Activated CD8-positive, alpha-beta memory T cell treated with anti-CD3 and anti-CD28 coated beads, Interleukin-2, amount 50 U/mL, for 1 hour (primary cell): ENCODE measurements around the gene MAP1B.
"Not testable (repeated sequence)": the region's sequence is repeated elsewhere in the genome, so short reads cannot be mapped to it uniquely, and the experiment has no call there.

ENCODE experiments used
- DNase-seq: peaks from one replicate; pipeline ENCODE4 v3.0.0-alpha.2; 2020; ENCODE audit errors: extremely low read depth

Gene MAP1B

DNA sequence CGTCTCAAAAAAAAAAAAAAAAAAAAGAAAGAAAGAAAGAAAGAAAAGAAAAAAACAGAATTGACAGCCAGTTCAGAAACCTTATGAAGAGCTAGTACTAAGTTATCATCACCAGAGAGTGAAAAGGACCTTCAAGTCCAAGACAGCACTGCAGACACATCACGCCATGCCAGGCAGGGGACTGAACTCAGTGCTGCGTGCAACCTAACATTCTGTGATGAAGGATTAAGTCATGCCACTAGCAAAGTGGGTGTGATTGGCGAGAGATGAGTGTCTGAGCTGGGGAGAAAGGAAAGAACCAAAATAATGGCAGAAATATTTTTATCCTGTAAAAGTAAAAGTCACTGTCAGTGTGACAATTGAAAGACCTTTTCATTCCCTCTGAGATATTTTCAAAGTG is 54.7 kb downstream of the MAP1B start:
- no peak for DNase-seq

DNA sequence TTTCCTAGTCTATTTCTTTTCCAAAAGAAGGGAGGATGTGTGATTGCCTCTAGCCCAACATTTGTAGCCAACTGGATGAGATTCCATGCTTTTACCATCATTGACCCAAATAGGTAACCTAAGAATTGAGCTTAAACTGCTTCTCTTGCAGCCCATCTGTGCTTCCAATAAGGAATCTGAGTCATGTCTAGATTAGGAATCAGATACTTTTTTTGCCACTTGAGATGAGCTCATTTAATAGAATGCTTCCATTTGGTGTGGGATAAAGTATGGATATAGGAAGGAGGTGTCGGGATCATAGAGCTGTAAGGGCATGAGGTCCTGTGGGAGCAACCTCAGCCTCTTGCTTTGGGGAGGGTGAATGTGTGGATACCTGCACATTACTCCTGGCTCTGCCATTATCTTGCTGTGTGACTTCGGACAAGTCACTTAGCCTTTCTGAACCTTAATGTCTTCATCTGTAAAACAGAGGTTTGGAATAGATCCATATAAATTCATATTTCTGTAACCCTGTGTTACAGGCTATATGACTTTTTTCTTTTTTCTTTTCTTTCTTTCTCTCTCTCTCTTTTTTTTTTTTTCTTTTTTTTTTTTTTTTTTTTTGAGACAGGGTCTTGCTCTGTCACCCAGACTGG is 56.2 kb downstream of the MAP1B start:
- no peak for DNase-seq

DNA sequence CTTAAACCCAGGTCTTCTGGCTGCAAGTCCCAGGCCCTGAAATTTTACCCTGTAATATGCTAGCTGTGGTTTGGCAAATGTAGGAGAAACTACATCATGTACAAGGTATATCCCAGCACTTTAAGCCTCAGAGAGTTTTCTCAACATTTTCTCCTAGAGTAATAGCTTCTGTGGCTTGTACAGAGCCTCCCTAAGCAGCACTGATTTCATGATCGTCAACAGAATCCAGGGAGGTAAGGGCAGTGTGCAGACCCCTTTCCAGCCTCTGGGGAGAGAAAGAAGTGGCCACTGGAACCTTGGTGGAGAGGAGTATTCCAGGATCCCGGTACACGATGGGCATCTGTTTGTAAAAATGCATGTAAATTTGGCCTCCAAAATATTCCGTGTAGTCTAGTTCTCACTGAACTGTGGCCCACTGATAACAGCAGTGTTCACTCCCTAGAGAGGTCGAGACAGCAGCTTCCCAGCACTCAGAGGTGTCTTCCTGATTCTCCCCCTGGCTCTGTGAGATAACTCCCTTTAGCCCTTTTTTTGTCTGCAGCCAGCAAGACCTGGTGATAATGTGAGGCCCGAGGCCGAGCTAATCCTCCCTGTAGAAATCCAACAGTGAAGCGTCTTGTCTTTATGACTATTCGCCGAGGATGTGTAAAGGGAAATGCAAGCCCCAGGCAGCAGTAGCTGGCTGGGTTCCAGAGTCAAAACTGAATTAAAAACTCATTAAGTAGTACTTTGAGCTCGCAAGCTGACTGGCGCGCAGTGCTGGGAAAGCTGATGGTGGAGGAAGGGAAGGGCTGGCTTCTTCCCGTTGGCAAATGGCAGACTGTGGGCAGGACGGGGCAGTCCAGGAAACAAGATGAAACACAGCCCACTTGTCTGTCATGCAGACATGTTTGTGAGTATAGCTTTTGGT is 59.0 kb downstream of the MAP1B start:
- no peak for DNase-seq

DNA sequence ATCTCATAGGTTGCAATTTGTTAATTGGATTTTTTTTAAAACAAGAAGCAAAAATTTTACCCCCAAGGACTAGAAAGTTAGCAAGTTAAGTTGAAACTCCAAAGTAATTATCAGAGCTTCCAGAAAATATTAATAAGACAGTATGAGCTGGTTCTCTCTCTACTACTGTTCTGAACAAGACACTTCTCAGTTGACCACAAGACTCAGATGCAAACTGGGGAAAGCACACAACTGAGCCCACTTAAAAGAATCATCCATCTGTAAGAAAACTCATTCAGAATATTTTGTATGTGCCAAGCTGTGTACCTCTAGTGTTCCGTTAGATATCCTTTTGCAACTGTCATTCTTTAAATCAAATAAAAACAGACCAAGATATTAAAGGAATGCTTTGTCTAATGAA is 60.0 kb downstream of the MAP1B start:
- no peak for DNase-seq

DNA sequence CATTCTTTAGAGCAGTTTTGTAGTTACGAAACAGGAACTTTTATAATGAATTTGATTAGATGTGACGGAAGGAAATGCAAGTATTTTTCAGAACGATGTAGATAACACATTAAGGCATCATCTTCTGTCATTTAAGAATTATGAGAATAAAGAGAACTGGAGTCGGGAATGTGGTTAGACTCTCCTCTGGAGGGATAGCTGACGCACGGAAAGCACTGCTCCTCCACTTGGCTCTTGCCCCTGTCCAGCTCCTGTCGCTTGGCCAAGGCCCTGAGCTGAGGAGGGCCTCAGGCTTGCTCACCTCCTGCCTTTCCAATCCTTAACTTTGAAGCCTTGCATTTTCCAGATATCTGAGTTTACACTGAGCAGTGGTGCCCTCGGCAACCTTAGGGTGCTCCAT is 60.5 kb downstream of the MAP1B start:
- DNase-seq: no peak

DNA sequence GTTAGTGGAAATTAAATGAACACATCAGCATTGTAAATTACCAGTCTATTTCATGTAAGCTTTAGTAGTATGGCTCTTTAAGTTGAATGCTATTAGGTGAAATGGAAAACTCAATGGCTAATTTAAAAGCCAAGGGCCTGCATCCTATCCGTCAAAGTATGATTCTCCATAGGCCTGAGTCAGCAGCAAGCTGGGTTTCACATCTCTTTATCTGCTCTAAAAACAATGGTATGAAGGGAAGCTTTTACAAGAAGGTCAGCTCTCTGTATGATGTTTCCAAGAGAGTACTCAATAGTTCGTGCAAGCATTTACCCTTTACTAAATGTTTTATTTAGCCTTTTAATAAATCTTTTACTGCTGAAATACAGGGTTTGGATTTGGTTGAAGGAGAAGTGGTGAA is 62.8 kb downstream of the MAP1B start:
- no peak for DNase-seq

DNA sequence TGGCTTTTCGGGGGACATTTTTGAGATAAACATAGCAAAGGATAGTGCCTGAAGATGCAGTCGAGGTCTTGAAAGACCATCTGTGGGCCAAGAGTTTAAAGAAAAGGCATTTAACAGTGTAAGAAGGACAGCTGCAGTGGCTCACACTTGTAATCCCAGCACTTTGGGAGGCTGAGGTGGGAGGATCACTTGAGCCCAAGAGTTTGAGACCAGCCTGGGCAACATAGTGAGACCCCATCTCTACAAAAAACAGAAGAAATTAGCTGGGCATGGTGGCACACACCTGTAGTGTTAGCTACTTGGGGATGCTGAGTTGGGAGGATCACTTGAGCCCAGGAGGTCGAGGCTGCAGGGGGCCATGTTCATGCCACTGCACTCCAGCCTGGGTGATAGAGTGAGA is 63.9 kb downstream of the MAP1B start:
- DNase-seq: not testable (repeated sequence)

DNA sequence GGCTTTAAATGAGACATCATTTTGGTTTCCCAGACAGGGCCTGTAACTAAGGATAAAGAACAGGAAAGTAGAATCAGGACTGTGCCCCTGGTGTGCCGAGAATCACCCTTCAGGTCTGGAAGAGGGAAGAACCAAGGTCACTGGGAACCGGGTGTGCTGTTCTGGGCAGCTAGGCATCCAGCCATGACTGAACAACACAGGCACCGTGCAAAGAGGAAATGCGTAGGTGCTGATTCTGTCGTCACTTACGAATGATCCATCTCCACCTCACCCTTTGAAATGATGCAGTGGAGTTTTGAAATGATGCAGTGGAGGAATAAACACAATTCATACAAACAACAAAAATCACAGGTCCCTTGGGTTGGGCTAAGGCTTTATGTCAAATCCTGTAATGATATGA is 64.4 kb downstream of the MAP1B start:
- no peak for DNase-seq

DNA sequence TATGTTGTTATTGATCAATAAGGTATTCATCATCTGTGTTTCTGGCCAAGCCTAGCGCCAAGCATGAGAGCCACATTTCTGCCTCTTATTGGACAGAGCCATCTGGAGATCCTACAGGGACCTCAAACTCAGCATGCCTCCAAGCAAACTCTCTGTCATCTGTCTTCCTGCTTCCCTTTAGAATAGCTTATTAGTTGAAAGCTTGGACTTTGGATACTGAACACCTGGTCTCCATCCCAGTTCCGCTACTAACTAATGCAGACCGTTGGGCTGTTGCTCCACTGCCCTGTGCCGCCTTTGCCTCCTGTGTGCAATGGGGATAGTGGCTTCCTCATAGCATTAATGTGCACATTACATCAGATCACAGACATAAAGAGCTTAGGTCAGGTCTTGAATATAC is 65.5 kb downstream of the MAP1B start:
- DNase-seq: no peak

DNA sequence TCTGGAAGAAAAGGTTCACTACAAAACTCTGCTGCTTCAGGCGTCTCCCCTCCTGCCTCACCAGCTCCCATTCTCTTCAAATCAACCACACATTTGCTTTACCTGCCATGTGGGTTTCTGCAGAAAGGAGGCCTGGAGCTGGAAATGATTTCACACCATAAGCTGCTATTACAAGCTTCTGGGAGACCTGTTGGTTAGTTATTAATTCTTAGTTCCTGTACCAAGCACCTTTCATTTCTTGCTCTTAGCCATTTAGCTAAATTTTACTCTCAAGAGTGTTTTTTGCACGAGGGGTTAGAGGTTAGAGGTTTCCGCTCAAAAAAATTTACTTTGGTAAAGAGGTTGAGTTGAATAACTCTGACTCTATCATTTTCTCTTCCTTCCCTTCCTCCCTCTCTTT is 70.3 kb downstream of the MAP1B start:
- DNase-seq: no peak

DNA sequence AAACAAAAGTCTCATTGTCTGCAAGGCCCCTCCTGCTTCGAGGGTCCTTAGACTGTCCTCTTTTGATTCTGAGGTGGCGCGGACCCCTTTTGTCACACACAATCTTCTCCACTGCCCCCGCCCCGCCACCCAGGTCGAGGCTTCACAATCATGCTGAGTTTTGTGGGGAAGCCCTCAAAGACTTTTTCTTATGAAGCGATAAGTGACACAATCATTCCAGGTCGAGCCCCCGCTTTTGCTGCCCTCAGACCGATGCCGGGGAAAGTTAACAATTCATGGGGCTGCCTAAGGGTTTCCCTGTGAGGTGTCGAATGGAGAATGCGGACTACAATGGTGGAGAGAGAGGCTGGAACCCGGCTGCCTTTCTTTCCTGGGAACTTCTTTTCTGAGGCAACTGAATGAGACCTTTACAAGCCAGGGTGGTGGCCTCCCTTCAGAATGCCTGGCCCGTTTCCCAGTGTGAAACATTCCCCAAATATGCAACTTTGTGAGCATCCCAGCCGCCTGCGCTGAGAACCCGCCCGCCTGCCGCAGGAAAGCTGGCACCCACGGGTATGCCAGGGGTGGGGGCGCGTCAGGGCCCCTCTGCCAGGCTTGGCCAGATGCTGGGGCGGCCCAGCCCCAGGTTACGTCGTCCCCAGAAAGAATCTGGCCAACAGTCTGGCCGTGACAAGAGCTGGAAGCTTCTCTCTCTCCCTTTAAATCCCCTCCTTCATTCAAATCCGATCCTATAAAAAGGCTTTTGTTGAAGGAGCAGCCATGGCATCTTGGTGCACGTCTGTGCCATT is 71.9 kb downstream of the MAP1B start:
- no peak for DNase-seq

DNA sequence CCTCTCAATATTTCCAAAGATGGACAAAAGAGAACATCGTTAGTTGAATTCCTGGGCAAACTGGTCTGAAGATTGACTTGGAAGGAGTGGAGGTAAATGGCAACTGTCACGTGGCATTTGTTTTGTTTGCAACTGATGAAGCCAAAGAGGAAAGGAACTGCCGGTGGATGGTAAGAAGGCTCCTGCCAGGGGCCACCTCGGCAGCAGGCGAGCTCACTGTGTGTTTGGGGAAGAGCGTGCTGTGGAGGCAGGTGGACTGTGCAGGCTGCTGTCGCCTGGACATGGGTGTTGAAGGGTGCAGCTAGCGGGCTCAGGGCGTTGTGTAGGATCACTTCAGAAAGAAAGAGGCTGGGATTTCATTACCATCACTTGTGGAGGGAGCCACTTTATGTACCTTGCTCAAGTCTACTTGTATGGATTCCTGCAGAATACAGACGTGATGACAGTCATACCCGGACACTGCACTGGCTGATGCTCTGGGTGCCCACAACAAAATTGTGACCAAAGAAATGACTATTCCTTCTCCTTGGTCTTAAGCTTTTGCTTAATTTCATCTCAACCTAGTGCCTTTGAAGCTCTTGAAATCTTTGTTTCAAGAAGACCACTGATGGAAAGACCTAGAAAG is 72.7 kb downstream of the MAP1B start:
- no peak for DNase-seq

DNA sequence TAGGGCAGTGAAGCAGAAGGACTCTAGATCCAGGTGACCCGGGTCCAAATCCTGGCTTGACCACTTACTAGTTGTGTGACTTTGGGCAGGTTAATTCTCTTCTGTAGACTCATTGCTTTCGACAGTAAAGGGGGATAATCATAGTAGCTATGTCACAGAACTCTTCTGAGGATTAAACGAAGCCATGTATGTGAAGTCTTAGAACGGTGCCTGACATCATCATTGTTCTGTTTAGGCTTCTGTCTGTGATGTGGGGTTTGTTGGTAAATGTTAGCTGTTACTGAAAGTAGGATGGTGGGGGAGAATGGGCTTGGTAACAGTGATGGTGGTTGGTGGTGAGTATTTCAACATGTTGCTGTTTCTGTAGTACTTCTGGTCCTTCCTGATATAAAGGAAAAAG is 73.7 kb downstream of the MAP1B start:
- DNase-seq: no peak

DNA sequence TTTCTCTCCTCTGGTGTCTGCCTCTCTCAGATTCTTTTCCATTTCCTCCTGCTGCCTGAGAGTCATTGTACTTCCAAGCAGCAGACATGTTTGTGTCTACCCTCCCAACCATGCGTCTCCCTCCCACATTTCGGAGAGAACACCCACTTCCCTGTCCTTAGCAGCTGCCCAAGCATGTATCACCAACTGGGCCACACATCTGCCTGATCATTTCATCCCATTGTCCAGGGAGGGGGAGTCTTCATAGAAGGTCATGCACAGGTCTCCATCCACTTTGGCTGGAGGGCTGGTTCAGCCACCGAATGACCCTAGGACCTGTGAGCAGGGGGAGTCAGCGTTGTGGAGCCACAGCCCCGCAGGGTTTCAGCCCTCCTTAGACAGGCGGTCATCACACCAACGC is 75.4 kb downstream of the MAP1B start:
- no peak for DNase-seq

DNA sequence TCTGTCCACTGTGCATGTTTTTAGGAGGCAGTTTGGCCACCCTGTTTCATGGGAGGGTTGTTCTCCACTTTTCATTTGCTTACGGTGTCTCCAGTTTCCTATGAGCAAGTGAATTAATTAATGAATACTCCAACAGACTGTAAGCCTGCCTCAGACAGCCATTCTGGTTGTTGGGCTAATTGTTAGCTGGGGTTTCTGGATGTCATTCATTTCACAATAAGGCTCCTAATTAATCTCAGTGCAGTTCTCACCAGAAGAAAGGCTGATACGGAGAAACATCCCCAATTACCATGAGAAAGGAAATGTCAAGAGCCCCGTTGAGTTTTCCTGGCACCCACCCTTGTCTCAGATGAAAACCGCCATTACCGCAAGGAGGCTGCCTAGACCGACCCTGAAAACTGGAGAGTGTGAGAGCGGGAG is 75.8 kb downstream of the MAP1B start:
- no peak for DNase-seq

DNA sequence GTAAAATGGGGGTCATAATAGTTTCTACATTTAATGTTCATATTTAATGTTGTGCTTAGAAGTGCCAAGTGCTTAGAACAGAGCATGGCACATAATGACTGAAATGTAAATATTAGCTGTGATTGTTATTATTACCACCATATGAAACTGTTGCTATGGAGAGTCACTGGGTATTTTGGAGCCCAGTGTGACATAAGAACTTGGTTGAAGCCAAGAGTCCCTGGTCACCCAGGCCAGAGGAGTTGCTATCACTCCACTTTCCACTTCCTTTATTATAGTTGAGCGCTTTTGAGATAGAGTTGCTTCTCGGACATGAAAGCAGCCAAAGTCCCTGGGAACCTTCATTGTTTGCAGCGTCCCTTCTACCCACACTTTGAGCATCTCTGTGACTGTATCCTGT is 77.1 kb downstream of the MAP1B start:
- DNase-seq: no peak

DNA sequence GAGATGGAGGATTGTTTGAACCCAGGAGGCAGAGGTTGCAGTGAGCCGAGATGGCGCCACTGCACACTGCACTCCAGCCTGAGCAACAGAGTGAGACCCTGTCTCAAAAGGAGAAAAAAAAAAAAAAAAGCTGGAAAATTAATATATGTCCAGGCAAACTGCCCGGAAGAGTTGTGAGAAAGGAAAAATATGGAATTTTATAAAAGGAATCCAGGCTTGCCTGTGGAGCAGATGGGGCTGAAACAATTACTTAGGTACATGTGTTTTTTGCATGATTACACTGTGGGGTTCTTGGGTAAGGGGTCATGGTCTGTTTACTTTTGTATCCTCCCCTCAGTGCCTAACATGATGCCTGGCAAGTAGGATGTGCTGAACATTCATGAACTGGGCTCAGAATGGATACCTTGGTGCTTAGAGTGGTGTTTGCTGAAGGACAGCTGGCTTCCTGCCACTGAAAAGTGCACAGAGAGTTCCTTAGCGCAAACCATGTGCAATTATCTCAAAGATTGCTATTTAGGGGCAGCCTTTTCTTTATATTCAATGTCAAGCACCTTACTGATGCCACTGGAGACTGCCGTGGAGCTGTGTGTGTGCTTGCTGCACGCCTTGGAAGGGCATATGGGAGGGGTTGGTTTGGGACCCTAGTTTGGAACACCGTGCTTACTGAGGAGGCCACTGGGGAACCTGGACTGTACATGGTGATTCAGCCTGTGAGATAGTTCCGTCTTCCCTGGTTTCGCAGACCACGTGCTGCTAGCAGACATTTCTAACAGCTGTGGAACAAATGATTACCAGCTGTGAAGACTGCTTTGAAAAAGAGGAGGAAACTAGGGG is 78.4 kb downstream of the MAP1B start:
- no peak for DNase-seq

DNA sequence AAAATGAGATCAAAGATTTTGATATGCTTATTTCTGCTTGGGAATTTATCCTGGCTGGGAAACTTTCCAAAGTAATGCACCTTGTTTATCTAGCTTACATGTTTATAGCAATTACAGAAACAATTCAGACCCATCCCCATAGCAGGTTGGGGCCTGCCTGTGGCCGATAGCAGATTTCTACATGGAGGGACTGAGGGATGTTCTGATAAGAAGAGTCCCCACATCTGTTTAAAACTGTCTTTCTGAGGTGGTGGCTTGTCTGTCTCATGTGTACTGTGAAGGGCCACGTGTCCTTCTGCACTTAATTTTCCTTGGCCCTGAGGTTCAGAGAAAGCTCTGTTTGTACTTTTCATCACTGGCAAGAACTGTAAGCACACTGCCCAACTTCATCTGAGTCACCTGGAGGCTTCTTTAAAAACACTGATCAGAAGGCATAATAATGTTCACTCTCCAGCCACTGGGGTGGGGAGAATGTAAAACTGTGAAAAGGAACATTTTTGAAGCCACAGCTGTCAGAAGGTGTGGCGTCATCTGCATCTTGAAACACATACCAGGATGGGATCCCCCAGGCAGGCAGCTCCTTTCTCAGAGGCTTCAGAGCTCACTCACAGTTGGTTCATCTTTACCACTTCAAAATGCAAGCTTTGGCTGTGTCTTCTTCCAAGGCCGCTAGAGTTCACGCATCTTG is 80.3 kb downstream of the MAP1B start:
- DNase-seq: no peak

DNA sequence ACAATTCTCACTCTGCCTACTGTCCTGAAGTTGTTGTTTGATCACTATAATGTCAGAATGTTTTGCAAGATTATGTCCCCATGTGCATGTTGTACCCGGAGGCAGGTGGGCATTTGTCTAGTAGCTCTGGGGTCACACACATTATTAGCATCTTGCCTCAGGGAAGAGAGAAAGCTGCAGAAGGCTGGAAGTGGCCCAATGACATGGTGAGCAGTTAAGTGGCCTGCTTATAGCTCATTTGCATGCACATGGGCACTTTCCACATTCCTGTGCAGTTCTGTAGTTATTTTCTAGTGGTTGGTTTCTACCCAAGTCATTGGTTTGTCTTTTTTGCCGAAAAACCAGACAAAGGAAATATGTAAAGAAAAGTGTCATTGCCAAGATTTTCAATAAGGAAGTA is 80.9 kb downstream of the MAP1B start:
- no peak for DNase-seq

DNA sequence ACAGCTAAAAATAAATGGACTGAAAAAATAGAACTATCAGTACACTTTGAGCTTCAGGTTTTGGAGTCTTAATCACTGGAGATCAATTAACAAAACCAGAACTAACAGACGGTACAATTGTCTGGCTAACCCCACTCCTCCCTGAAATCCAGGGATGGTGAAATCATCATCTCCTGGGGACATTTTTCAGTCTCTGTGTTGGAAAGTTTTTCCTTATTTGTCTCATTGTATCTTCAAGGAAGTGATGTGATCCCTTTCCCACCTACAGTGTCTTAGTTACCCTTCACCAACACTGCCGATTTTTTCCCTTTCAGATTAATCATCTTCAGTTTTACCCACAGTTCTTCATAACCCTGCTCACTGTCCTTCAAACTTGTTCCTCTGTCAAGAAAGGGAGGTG is 81.9 kb downstream of the MAP1B start:
- DNase-seq: no peak

DNA sequence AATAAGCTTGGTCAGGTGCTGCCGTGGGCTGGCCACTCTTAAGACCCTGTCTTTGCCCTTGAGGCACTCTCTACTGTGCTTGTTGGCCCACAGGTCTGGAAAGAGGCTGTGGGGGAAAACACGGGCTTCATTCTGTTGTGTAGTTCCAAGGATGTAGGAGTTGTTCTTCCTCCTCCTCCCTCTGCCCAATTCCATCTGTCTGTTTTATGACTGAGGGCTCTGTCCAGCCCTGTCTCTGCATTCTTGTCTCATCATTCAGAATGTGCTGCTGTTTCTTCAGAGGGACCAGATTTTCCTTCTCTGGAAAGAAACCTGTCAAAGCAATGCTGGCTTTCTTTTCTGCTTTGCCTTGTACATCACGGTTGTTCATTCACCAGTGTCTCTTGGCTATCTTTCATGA is 84.1 kb downstream of the MAP1B start:
- DNase-seq: no peak
